NB4 (cell line): ENCODE data around the gene SNN.

Source experiments
- MAX ChIP-seq: IDR thresholded peaks from 2 replicates; pipeline ENCODE4 v1.6.1; 2011; ENCODE audit warnings: low read depth, low read length
- MYC ChIP-seq: IDR thresholded peaks from 2 replicates; pipeline ENCODE4 v1.6.1; 2011; ENCODE audit warnings: low read depth, low read length
- POLR2A ChIP-seq: IDR thresholded peaks from 2 replicates; pipeline ENCODE4 v1.6.1; 2011; ENCODE audit warnings: mild to moderate bottlenecking; ENCODE audit not compliant: insufficient read length; ENCODE audit errors: extremely low read depth
- TF ChIP-seq, protein P1 (sequence below): IDR thresholded peaks from one replicate; pipeline ENCODE4 v1.5.1; 2012; ENCODE audit warnings: low read depth, low read length

DNA sequence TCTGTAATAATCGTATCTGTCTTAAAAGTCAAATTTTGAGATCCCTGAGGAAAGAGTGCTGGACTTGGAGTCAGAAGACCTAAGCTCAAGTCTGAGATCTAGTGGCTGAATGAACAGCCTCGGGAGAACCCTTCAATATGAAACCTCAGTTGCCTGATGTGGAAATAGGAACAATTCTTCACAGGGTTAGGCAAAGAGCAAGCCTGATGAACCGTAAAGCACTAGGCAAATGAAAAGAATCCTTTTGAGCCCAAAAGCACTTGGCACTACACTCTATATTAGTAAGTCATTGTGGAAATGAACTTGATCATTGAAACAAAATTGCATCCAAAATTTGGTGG, 54.2 kb downstream of the SNN start:
- TF ChIP-seq, protein P1, sequence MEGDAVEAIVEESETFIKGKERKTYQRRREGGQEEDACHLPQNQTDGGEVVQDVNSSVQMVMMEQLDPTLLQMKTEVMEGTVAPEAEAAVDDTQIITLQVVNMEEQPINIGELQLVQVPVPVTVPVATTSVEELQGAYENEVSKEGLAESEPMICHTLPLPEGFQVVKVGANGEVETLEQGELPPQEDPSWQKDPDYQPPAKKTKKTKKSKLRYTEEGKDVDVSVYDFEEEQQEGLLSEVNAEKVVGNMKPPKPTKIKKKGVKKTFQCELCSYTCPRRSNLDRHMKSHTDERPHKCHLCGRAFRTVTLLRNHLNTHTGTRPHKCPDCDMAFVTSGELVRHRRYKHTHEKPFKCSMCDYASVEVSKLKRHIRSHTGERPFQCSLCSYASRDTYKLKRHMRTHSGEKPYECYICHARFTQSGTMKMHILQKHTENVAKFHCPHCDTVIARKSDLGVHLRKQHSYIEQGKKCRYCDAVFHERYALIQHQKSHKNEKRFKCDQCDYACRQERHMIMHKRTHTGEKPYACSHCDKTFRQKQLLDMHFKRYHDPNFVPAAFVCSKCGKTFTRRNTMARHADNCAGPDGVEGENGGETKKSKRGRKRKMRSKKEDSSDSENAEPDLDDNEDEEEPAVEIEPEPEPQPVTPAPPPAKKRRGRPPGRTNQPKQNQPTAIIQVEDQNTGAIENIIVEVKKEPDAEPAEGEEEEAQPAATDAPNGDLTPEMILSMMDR: no peak
- no peak for TF ChIP-seq POLR2A
- no peak for TF ChIP-seq MAX
- TF ChIP-seq MYC: no peak
